ENCODE measurements around the gene ABCC3.

- TF ChIP-seq CTCF (IDR thresholded peaks at IDR 0.05; ENCODE audit: low read depth, low read length, poor library complexity, severe bottlenecking) (no peak), EZH2phosphoT487 (IDR thresholded peaks at IDR 0.05; ENCODE audit: borderline replicate concordance, low read length) (no peak)
Measured at GRCh38 chr17:50631908-50632571, 2.6 kb upstream of the ABCC3 start.

All from DOHH2 (cell line).